GM18502 (cell line): ENCODE results near the gene CADPS.

ENCODE experiments used
- ATAC-seq: cut with Tn5 transposase; IDR thresholded peaks from one replicate; pipeline ENCODE4 v1.9.1; 2021; ENCODE audit warnings: mild to moderate bottlenecking; ENCODE audit not compliant: unreplicated experiment, poor library complexity

The CADPS gene

GRCh38 chr3:62874711-62875557 is at the start of gene CADPS:
CADPS (minus strand) TSS chr3:62875416; CDS start chr3:62875029, 387 bp downstream.
- ATAC-seq, result no peak

DNA sequence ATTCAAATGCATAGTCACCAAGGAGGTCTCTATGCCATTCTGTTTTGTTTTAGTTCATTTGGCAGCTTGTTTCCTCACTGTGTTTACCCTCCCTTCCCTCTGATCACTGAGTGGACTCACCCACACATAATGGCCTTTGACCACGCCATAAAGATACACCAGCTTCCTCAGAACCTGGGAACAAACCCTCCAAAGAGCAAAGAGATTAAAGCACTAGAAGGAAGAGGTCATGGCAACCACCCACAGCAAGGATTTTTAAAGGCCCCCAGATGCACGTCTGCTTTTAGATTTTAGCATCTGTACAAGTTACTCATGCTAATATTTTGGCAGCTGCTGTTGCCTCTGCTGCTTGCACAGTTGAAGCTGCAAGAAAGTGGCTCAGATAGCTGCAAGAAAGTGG is 47.9 kb upstream of the CADPS start:
- ATAC-seq, result no peak

DNA sequence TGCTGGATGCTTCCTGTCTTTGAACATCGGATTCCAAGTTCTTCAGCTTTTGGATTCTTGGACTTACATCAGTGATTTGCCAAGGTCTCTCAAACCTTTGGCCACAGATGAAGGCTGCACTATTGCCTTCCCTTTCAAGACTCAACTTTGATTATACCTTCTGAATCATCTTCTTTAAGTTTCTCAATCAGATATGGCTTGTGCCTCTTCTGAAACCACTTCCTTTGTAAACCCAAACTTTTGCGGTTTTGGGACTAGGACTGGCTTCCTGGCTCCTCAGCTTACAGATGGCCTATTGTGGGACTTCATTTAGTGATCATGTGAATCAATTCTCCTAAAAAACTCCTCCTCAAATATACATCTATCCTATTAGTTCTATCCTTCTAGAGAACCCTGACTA is 47.1 kb upstream of the CADPS start:
- no peak for ATAC-seq

- no peak for ATAC-seq
Observed at GRCh38 chr3:62920466-62920784, 45.2 kb upstream of the CADPS start.

DNA sequence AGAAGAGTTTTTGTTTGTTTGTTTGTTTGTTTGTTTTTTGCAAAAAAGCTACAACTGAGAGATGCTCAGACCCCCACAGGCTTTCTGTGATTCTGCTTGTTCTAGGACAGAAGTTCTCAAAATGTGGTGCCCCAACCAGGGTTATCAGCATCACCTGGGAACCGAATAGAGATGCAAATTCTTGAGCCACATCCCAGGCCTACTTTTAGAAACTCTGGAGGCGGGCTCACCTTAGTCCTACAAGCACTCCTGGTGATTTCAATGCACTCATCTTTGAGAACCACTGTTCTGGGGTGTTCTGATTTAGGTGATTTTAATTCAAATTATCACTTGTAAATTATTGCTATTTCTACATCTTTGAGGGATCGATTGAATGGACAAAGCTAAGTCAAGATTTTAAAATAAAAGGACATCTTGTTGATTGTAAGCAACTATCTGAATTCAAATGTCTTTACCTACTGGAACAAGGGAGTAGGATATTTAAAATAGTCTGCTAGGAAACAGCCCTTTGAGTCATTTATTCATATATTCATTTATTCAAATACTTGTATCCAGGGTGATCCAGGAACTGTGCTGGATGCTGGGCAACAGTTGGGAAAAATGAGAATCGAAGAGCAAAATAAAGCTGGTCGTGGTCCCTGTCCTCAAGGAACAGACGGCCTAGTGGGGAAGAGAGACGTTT is 44.7 kb upstream of the CADPS start:
- no peak for ATAC-seq

DNA sequence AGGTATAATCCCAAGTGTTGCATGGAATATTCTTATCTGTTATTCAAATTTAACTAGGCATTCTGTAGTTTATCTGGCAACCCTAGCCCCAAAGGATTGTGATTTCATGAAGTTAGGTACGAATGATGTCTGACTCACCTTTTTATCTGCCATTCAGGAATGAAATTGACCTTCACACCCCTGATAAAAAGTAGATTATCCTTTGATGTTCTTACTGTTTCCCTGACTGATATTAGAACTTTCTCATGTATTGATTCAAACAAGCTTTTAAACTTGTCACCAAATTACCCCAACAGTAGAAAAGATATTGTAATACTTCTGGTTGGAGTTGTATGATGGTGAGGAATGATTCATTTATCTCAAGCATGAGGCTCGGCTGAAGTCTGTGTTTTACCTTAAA is 43.6 kb upstream of the CADPS start:
- no peak for ATAC-seq

GRCh38 chr3:62918131-62918530 is 42.9 kb upstream of the CADPS start:
- no peak for ATAC-seq

DNA sequence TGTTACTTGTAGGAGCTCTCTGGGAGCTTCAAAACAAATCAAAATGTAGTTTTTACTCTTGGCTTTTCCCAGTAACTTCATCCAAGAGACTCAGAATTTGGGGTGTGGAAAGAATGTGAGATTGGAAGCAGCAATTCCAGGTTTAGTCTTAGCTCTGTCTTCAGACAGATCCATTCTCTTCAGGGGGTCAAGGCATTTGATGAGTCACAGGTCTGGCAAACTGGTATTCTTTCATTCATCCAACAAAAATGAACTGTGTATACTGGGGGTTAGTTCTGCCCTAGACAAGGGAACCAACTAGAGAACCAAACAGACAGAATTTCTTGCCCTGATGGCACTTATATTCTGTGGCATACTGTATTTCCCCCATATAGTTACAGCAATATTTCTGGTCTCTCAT is 36.3 kb upstream of the CADPS start:
- ATAC-seq, result no peak

- no peak for ATAC-seq
Observed at GRCh38 chr3:62905331-62905730, 30.1 kb upstream of the CADPS start.

DNA sequence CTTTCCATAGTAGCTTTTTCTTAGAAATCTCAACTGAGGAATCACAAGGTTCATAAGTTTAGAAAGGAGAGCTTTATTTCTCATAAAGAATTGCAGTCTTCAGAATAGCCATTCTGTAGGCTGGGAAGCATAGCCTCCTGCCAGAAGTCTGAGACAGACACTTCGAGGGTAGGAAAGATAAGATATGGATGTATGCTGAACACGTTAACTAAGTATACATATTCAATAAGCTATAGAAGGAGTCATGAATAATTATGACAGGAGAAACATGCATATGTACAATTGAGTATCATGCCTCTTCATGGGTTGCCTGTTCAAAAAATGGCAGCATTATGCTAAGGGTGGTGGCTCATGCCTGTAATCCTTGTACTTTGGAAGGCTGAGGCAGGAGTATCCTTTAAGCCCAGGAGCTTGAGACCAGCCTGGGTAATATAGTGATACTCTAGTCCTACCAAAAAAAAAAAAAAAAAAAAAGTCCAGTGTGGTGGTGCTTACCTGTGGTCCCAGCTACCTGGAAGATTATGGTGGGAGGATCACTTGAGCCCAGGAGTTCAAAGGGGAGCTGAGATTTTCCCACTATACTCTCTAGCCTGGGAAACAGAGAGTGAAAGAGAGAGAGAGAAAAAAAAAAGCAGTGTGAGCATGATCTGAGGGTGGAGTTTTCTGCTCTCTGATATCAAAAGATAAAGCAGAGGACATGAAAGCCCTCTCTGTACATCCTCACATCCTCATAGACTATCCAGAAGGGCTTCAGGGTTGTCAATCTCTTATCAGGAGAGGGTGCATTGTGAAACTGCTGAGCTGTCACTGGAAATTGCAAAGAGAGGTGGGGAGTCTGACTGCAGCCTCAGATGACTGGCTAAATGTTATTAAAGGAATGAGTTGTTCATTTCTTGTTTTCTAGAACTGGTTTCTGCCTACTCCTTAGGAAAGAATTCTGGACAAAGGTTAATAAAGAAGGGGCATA is 23.6 kb upstream of the CADPS start:
- no peak for ATAC-seq

DNA sequence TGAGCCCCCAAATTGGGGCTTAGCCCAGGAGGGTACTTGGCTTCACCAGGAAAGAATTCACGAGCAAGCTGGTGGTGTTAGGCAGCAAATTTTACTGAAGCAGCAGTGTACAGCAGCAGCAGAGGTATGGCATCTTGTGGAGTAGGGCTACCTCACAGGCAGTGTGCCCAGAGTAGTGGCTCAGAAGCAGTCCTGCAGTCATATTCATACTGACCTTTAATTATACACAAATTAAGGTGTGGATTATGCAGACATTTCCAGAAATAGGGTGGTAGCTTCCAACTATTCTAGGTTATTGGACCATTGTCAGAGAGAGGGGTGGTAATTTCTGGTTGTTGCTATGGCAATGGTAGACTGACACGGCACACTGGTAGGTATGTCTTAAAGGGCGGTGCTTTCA is 20.7 kb upstream of the CADPS start:
- no peak for ATAC-seq

GRCh38 chr3:62892951-62893350 is 17.7 kb upstream of the CADPS start:
- no peak for ATAC-seq

- ATAC-seq, result no peak
Observed at GRCh38 chr3:62892045-62892444, 16.8 kb upstream of the CADPS start.

DNA sequence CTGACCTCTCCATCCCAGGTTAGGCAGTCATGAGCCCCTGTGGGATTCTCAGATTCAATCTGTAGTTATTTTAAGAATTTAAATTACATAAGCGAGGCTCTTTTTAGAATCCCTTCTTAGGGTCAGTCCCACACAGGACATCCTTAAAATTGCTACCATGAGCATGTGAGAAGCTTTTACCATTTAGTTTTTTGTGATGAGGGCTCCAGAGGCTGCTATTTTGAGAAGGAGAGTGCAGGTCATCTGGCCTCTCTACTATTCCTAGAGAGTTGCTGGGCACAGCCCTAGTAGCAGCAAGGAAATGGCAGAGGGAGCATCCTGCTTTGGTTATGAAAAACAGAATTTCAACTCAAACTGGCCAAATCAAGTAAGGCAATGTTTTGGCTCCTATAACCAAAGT is 13.6 kb upstream of the CADPS start:
- no peak for ATAC-seq

DNA sequence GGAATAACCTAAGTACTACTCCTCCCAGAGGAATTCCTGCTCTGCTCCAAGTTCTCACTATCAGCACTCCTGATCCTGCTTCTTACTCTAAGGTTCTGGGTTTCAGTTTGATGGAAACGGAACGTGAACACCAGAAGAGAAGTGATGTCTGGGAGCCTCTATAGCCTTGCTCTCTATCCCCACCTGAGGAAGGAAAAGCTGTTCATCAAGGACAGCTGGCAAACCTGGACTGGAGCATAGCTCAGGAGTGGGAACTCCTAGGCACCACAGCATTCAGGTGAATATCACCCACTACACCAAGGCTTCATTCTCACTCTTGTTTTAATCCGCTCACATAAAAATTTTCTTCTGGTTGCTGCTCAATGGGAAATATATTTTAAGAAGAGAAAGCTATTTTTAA is 13.0 kb upstream of the CADPS start:
- ATAC-seq, result no peak

GRCh38 chr3:62885136-62885535 is 9.9 kb upstream of the CADPS start:
- no peak for ATAC-seq

DNA sequence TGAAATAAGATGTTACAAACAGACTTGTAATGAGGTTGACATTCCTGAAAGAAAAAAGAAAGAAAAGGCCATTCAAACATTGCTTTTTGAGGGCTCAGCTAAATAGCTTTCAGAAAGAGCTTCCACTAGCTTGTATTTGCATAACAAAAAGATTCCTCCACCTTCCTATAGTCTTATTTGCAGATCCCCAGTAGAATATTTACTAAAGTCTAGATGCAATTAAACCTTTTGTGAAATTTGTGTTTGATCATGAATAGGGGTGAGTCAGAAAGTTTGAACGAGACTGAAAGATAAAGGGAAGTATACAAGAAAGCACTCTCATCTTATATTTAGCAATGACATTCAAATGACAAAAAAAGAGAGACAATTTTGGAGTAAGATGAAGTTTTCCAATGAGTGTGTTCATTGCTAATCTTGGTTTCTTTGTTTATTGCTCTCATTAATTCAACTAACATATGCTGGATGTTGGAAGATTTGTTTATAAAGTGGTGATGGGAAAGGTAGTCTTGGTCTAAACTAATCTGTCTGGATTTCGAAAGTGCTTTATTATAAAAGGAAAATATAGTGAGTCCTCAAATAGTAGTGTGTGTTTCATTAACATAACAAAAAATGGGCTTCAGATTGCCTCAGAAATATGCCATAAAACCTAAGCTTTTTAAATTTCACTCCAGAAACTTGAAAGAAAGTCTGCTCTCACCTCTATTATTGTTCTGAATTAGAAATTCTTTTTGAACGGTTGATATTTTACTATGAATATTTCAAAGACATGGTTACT is 9.1 kb upstream of the CADPS start:
- no peak for ATAC-seq

- ATAC-seq, result no peak
Observed at GRCh38 chr3:62882676-62883200, 7.5 kb upstream of the CADPS start.

DNA sequence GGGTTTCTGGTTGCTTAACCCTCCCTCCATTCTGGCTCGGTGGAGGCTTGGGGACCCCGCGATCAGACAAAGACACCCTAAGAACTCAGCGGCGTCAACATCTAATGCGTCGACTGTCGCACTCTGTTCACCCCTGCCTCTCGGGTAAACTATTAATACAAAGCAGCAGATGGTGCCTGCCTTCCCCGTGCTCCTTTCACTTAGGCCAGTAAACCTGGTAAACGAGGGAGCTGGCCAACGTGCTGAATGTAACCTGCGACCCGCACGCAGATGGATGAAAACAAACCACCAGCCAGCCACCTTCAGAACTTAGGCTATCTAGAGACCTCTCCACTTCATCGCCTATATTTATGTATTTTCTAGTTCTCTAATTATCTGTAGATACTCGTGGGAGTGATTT is 848 bp upstream of the CADPS start:
- no peak for ATAC-seq

DNA sequence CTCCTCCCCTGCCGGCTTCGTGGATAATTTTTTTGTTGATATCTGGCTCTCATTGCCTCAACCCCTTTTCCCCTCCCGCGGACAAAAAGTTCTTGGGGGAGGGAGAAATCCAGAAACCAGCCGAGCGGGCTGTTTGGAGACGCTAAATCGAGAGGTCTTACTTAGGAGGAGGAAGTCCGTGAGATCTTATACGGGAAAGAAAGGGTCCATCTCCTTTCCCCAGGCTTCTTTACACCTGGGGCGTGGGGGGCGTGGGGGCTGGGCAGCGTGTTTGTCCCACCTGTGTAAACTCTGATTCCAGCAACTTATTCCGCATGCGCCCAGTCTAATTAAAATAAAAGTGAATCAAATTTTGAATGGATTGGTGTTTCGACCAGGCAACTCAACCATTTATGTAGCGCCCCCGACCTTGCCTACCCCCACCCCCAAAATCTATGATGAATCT is 364 bp upstream of the CADPS start:
- ATAC-seq, result no peak
